Measurements from ENCODE around the gene KIF26B. TPM values are rescaled to one million over a fixed set of nuclear protein-coding genes. Genes with fewer than 3 reads are reported as not detected.

Gene KIF26B
- total RNA-seq, 2 donors from 2014 or later, result 0.30 to 0.35 TPM

- H3K4me3 ChIP-seq, result no peak overlapping the region
- H3K27ac ChIP-seq, result no peak overlapping the region
- no peak for DNase-seq
- H3K4me1 ChIP-seq, result no peaks in the 10 kb centered on the region
- H3K9me3 ChIP-seq, result no peaks in the 10 kb centered on the region
- intact Hi-C loops (cut with DNase I), result no loop called here
- H3K27me3 ChIP-seq, result no peaks in the 10 kb centered on the region
- no peak for TF ChIP-seq CTCF (IDR thresholded peaks at IDR 0.05)
- no peak overlapping the region for H3K9ac ChIP-seq (ENCODE audit: low read depth in 2 of 2, low read length in 2 of 2)
- H3K36me3 ChIP-seq, result no peaks in the 10 kb centered on the region
Observed at GRCh38 chr1:245222931-245223595, 68.3 kb downstream of the KIF26B start.

- Histone ChIP-seq H3K27me3 (no peaks in the 10 kb centered on the region), H3K27ac (no peak overlapping the region), H3K36me3 (no peaks in the 10 kb centered on the region), H3K4me3 (no peak overlapping the region), H3K9ac (ENCODE audit: low read depth in 2 of 2, low read length in 2 of 2) (no peak overlapping the region), H3K9me3 (no peaks in the 10 kb centered on the region), H3K4me1 (no peaks in the 10 kb centered on the region)
- no peak for TF ChIP-seq CTCF (IDR thresholded peaks at IDR 0.05)
- intact Hi-C loops (cut with DNase I), result no loop called here
- no peak for DNase-seq
Observed at GRCh38 chr1:245225322-245226202, 70.8 kb downstream of the KIF26B start.

GRCh38 chr1:245226203-245226499 lies 71.4 kb downstream of the KIF26B start:
- Histone ChIP-seq H3K27me3 (no peaks in the 10 kb centered on the region), H3K4me3 (no peak overlapping the region), H3K9ac (ENCODE audit: low read depth in 2 of 2, low read length in 2 of 2) (no peak overlapping the region), H3K27ac (no peak overlapping the region), H3K36me3 (no peaks in the 10 kb centered on the region), H3K9me3 (no peaks in the 10 kb centered on the region), H3K4me1 (no peaks in the 10 kb centered on the region)
- intact Hi-C loops (cut with DNase I), result no loop called here
- DNase-seq, result no peak
- no peak for TF ChIP-seq CTCF (IDR thresholded peaks at IDR 0.05)

- no peaks in the 10 kb centered on the region for H3K36me3 ChIP-seq
- no peak overlapping the region for H3K9ac ChIP-seq (ENCODE audit: low read depth in 2 of 2, low read length in 2 of 2)
- no peaks in the 10 kb centered on the region for H3K9me3 ChIP-seq
- no peaks in the 10 kb centered on the region for H3K4me1 ChIP-seq
- no peaks in the 10 kb centered on the region for H3K27me3 ChIP-seq
- intact Hi-C loops (cut with DNase I), result no loop called here
- H3K4me3 ChIP-seq, result no peak overlapping the region
- no peak for TF ChIP-seq CTCF (IDR thresholded peaks at IDR 0.05)
- DNase-seq, result no peak
- no peak overlapping the region for H3K27ac ChIP-seq
Observed at GRCh38 chr1:245229051-245229450, 74.3 kb downstream of the KIF26B start.

GRCh38 chr1:245232931-245233330 lies 78.1 kb downstream of the KIF26B start:
- Histone ChIP-seq H3K9ac (ENCODE audit: low read depth in 2 of 2, low read length in 2 of 2) (no peak overlapping the region), H3K9me3 (no peaks in the 10 kb centered on the region), H3K27me3 (no peaks in the 10 kb centered on the region), H3K4me1 (no peaks in the 10 kb centered on the region), H3K4me3 (no peak overlapping the region), H3K36me3 (no peaks in the 10 kb centered on the region), H3K27ac (no peak overlapping the region)
- DNase-seq, result no peak
- no peak for TF ChIP-seq CTCF (IDR thresholded peaks at IDR 0.05)
- intact Hi-C loops (cut with DNase I), result no loop called here
